NCI-H82 (cell line): Measurements from ENCODE around the gene GPR65.

Experiments
- DNase-seq: peaks from one replicate; lab custom pipeline; 2025; lab: John Stamatoyannopoulos, UW

Gene GPR65

DNA sequence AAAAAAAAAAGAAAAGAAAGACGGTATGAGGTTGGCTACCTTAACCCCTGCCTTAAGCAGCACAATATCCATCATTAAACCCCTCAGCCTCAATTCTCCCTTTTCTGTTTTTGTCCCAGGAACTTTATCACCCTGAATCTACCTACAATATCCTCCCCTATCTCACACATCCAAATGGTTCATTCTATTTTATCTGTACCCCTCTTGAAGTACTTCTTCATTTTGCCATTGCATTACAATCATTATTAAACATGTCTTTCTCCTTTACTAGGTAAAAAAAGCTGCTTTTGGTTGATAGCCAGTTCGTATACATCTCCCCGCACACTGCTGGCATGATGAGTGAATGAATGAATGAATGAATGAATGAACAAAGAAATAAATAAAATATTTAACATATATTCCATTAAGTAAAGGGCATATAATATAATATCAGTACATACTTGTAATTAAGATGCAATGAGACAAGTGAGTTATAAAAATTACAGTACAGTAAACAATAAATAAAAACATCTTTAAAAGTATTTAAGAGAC lies 364 bp upstream of the GPR65 start:
- no peak for DNase-seq

DNA sequence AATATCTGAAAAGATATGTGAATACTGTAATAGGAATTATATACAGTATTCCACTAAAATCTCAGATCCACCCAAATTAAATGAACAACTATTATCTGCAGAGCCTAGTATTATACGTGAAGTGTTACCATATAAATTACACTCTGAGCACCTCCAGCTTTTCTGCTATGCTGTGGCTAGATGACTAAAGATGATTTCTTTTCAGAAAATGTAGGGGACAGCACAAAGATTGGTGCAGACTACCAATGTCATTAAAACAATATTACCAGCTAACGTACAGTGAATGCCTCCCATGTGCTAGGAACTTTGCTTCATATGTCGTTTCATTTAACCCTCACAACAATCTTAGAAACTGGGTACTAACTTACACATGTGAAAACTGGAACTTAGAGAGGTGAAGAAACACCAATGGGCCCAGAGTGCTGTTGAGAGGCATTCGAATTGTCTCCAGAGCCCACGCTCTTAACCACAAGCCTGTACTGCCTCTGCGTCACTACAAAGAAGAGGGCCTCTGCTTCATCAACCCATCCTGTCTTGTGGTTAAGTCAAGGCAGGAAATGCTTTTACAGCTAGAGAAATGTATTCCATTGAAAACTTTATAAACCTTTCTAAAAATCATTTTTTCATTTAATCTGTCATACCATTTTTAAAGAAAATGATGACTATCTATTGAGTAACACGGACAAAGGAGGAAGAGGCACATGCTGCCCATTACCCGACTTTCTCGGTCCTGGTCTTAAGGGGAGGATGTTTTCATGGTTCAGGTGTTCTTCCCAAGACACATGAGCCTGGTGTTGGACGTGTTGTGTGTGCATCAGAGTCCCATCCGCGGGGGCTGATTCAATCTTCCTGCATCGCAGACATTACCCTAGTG lies 1.3 kb downstream of the GPR65 start:
- no peak for DNase-seq

DNA sequence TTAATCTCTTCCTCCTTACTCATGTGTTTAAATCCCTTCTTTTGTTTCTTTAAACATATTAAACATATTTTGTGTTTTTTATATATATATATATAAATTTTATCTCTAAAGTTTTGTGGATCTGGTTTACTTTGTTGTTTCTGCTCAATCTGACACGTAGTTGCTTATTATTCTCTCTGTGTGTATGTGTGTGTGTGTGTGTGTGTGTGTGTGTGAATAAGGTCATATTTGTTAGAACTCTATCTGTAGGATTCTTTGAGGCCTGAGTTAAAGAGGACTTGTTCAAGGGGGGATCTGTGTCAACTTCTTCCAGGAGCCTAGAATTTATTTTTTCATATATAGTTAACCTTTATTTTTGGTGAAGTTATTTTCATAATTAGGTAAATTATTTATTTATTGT lies 2.7 kb downstream of the GPR65 start:
- DNase-seq: no peak

DNA sequence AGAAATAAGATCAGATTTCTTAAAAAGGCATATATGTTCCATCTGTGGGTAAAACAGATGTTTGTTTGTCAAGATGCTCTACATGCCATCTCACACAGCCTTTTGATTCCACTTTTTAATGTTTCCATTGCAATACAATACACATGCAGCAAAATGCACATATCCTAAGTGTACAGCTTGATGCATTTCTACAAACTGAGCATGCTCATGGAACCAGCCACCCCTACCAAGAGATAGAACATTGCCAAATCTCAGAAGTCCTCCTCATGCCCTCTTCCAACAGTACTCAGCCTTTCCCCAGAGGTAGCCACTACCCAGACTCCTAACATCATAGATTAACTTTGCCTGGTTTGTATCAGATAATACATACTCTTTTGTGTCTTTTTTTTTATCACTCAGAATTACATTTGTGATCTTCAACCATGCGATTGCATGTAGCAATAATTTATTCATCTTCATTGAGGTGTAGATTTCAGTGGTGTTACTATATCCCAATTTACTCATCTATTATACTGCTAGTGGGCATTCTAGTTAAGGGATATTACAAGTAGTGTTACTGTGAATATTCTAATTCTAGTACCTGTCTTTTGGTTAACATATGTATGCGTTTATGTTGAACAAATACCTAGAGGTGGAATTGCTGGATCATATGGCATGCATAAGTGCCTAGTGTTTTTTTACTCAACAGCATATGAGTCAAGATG lies 3.3 kb downstream of the GPR65 start:
- no peak for DNase-seq

DNA sequence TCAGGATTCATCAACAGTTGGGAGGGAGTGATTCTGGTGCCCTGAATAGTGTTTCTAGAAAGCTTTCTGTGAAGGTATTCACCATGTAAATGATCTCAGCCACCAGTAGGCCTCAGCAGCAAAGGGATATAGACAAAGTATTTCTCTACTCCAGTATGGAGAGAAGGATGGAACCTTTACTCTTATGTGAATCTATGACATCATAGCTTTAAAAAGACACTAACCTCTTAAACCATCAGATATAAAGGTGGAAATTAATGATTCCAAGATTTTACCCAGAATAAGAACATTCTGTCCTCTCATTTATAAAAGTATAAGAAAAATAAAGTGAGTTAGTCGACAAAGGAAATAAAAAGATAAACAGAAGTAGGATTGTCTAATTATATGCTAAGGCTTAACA lies 4.6 kb downstream of the GPR65 start:
- no peak for DNase-seq

DNA sequence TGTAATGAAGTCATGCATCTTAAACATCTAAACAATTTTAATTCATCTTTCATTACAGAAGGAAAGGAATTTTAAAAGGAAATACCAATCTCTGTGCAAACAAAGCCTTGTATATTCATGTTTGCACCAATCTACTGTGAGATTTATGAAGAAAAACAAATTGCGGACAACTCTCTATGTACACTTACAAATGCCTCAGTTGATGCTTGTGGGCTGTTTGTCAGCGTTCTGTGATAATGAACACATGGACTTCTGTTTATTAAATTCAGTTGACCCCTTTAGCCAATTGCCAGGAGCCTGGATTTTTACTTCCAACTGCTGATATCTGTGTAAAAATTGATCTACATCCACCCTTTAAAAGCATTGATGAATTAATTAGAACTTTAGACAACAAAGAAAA lies 5.4 kb downstream of the GPR65 start:
- no peak for DNase-seq

DNA sequence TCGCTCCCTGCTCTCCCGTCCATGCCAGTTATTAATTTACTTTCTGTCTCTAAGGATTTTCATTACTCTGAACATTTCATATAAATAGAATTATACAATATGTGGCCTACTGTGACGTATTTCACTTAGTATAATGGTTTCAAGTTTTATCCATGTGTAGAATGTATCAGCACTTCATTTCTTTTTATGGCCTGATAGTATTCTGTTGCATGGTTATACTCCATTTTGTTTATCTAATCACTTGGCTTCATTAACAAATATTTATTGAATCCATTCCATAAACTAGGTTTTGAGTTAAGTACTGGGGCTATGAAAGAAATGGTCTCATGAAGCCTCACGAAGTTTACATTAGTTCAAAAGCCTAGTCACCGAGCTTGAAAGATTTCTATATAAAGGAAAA lies 7.6 kb downstream of the GPR65 start:
- DNase-seq: no peak

DNA sequence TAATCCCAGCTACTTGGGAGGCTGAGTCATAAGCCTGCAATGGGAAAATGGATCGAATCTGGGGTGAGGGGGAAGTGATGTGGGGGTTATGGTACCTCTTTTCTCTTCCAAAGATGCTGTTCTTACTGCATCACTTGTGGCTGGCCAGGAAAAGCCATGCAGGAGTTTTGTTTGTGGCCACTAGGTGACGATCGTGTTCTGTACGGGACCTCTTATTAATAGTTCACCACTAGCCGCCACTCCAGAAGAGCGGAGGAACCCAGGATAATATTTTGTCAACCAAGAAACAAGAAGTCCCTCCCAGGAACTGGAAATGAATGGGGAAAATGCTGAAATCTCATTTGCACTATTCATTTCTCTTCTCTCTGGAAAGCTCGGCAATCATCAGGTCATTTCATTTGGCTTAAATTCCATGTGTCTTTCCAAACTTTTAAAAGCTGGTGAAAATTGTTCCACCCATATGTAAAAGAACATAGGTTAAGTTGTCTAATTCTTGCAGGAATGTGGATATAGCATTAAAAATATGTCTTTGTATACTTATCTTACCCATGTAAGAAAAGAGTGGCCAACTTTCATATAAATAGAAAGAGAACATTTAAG lies 8.9 kb downstream of the GPR65 start:
- peak; percentile 82 for DNase-seq

DNA sequence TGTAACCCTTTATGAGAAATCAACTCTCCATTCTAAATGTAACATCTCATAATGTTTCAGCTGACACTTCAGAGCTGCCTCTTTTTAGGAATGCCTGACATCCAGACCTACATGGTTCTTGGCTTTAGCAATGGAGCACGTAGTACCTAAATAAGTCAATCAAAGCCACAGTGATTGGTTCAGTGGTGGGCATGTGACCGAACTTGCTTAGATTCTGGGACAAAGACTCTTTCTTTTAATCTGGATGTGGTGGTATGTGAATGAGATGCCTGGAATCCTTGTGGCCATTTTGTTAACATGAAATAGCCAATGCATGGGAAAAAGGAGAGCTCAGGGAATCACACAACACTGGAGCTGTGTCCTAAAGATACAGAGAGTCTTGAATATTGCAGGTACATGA lies 11.8 kb downstream of the GPR65 start:
- DNase-seq: no peak

DNA sequence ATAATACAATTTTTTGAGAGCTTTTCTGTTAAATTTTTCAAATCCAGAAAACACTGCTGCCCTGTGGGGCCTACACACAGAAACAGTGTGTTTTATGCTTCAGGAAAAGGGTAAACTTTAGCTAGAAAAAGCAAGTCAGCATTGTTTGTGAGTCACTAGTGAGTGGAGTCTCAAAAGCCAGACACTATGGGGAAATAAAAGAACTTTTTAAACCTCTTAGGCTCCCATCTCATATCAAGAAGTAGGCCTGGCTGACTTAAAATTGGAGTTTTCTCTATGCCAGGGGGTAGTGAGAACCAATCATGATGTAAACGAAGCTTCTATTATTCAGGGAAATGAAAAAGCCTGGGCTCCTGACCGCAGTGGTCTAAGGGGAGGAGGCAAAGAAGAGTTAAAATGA lies 12.6 kb downstream of the GPR65 start:
- no peak for DNase-seq

DNA sequence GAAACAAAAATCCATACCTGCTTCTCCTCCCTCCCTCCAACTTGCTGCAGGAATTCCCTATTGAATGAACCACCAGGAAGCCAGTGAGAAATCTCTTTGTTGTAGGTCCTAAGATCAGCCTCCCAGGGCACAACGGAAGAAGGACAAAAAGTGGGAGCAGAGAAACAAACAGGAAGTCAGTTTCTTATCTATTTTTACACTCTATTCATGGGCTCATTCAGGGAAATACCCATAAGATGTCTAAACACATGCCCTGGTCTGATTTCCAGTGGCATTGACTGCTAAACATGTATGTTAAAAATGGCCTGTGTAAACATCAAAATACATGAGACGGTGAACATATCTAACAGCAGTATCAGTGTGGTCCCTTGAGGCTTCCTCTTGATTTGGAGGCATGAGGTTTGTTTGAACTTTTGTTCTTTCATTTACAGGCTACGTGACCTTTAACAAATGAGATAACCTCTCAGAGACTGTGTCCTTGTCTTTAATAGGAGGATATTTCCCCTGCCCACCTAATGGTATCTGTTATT lies 18.8 kb downstream of the GPR65 start:
- no peak for DNase-seq

DNA sequence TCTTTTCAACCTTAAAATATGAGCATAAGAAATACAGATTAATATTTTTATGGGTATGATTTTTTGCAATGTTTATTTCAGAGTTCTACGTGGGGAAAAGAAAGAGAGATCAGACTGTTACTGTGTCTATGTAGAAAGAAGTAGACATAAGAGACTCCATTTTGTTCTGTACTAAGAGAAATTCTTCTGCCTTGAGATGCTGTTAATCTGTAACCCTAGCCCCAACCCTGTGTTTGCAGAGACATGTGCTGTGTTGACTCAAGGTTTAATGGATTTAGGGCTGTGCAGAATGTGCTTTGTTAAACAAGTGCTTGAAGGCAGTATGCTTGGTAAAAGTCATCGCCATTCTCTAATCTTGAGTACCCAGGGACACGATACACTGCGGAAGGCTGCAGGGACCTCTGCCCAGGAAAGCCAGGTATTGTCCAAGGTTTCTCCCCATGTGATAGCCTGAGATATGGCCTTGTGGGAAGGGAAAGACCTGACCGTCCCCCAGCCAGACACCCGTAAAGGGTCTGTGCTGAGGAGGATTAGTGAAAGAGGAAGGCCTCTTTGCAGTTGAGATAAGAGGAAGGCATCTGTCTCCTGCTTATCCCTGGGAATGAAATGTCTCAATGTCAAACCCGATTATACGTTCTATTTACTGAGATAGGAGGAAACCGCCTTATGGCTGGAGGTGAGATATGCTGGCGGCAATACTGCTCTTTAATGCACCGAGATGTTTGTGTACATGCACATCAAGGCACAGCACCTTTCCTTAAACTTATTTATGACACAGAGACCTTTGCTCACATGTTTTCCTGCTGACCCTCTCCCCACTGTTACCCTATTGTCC lies 19.5 kb downstream of the GPR65 start:
- DNase-seq: peak; percentile 90

DNA sequence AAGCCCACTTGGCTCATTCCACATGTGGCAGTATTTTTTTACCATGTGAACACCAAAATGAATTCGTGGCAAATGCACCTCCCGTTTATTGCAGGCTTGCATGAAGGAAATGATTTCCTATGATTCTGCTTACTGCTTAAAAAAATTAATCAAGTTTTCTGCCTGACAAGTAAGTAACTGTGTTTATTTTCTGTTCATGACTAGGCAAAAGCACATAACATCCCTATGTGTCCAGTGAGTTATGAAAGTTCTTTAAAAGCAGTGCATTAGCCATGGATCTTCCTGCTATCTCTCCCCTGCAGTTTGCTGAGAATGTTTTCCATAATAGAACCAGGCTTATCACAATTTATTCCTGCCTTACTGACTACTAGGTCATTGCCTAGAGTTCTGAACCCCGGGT lies 20.4 kb downstream of the GPR65 start:
- DNase-seq: no peak

DNA sequence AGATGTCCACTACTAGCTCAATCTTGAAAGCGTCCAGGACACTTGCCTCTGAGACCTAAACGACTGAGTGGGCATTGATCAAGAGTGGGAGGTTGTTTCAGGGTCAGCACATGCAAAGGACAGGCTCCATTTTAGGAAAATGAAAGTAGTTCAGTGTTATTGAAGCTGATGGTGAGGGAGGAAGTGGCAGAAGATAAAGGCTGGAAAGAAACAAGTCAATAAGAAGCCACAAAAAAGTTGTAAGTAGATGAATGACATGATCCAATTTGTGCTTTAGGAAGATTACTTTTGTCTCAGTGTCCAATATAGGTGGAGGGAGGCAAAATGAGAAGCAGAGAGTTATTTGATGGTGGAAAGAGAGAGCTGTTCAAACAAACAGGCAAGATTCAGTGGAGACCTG lies 22.0 kb downstream of the GPR65 start:
- DNase-seq: peak; percentile 23

DNA sequence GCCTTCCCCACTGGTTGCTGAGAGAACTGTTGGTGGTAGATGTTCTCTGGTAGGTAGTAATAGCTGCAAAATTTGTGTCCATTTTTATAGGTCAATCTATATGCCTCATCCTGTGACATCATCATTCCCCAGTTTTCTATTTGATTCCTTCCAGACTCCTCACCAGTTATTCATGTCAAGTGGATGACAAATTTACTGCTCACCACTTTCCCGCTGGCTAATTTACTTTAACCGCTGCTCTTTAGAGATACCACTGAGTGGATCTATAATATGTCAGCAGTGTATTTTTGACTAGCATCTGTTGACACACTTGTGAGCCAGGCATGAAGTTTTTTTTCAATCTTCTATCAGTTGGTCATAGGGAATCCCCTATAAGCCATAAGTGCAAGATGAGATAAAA lies 24.6 kb downstream of the GPR65 start:
- no peak for DNase-seq

DNA sequence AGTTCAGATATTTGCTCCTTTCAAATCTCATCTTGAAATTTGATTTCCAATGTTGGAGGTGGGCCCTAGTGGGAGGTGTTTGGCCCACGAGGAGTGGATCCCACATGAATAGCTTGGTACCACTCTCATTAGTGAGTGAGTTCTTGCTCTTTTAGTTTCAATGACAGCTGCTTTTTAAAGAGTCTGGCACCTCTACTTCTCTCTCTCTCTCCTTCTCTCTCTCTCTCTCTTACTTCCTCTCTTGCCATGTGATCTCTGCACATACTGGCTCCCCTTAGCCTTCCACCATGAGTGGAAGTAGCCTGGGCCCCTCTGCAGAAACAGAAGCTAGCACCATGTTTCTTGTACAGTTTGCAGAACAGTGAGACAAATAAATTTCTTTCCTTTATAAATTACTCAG lies 25.1 kb downstream of the GPR65 start:
- DNase-seq: no peak

DNA sequence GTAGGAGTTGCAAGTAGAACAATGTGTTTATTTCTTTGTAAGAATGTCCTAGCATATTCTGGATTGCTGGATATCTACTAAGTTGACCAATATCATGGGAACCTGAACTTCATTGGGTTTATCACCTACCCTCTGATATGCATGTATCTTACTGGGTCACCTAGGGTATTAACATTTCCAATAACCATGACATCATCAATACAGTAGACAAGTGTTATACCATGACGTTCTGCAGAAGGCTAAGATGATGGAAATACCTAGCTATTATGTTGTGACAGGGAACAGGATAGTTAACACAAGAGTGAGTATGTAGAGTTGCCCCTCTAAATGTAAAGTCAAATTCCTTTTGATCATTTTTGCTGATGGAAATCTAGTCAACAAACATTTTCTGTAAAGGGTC lies 26.0 kb downstream of the GPR65 start:
- no peak for DNase-seq

DNA sequence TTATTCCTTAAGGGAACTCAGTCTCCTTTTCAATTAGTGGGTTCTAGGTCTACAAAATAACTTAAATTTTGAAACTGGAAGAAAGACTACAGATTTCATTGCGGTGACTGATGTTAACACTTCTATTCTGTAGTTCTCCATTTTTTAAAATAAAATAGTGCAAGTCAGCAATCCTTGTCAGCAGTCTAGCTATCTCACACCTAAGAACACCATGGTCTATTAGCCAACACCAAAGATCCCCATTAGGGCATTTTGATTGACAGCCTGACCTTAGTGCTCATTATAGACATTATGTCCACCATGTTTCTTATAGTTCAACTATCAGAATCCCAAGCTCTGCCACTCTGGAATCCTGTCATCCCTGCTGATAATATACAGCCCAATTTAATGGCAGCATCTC lies 27.4 kb downstream of the GPR65 start:
- DNase-seq: no peak

DNA sequence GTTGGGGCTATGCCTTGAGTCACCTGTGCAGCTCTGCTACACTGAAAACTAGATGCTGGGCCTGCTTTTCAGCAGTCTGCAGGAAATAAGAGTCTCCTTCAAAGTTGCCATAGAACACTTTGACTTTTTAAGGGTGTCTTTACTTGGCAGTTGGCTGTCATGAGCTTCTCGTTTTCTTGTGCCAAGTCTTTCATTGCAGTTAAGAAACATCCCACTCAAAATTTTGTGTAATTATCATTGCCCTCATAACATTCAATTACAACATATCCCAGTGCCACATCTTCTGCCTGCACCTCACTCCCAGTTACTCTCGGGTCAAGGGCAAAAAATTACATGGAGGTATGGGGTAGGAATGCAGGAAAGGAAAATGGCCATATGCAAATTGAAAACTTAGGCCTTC lies 29.1 kb downstream of the GPR65 start:
- no peak for DNase-seq

DNA sequence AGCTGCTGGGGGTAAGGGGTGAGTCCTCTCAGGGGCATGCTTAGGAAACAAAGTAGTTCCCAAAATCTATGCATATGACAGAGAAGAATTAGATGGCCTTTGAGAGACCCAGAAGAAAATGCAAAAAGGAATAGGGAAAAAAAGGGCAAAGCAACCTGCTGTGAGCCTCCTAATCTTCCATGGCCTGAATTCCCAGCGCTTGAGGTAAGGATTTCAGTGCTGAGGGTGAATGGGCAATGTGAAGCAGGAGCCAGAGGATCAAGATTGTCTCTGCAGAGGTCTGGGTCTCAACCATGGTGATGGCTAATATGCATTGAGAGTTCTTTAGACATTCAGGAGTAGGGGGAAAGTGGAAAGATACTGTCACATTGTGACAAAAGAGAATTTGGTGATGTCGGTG lies 31.5 kb downstream of the GPR65 start:
- DNase-seq: no peak

DNA sequence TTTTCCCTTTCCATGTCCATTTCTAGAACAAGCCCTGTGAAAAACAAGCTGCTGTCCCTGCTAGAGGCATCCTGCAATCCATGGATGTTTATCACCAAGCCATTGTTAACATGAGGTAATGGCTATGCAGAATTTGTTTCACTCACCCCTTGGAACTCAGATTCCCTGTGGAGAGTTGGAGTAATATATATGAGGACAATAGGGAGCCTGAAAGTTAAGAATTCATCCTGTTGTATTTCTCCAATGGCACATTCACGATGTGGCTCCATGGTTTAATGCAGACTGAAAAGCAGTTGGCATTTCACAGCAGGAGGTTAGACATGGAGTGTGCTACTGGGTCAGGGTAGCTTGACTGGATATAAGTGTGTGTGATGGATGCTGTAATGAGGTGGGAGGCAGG lies 32.4 kb downstream of the GPR65 start:
- DNase-seq: no peak

DNA sequence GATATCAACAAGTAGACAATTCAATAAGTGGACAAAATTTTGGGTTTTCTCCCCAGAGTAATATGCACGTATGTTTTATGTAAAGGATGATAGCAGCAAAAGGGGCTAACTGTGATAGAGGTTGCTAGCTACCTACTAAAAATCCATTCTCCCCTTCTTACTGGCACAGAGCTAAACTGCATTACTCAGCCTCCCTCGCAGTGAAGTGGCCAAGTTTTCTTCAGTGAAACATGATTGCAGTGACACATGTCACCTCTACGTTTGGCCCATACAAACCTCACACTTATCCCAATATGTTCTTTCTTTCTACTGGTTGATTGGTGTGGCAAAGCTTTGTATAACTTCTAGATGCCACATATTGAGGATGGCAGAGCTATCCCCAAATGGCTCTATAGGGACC lies 34.3 kb downstream of the GPR65 start:
- no peak for DNase-seq
